NK-92 treated with Interleukin-12 subunit alpha and Interleukin-12 subunit beta, amount 100 ng/mL, for 24 hours (cell line): ENCODE results near the gene TENM4.

Experiments used
- DNase-seq: peaks from one replicate; lab custom pipeline; 2025; lab: John Stamatoyannopoulos, UW

The TENM4 gene

GRCh38 chr11:79440571-79441460, at the start of gene TENM4:
TSS of gene TENM4 (minus strand) at chr11:79441030. CDS start at chr11:79069944, 371,086 bp downstream.
- no peak for DNase-seq

GRCh38 chr11:79488286-79488685, 47.5 kb upstream of the TENM4 start:
- no peak for DNase-seq

GRCh38 chr11:79487412-79487811, 46.6 kb upstream of the TENM4 start:
- no peak for DNase-seq

GRCh38 chr11:79486242-79486984, 45.6 kb upstream of the TENM4 start:
- DNase-seq = no peak

- DNase-seq = no peak
Observed at GRCh38 chr11:79485694-79486093, 44.9 kb upstream of the TENM4 start.

GRCh38 chr11:79484872-79485271, 44.0 kb upstream of the TENM4 start:
- no peak for DNase-seq

- no peak for DNase-seq
Observed at GRCh38 chr11:79482800-79483199, 42.0 kb upstream of the TENM4 start.

GRCh38 chr11:79481795-79482194, 41.0 kb upstream of the TENM4 start:
- DNase-seq = no peak

- DNase-seq = no peak
Observed at GRCh38 chr11:79480864-79481263, 40.0 kb upstream of the TENM4 start.

GRCh38 chr11:79472819-79473529, 32.1 kb upstream of the TENM4 start:
- no peak for DNase-seq

- DNase-seq = no peak
Observed at GRCh38 chr11:79471071-79471844, 30.4 kb upstream of the TENM4 start.

- no peak for DNase-seq
Observed at GRCh38 chr11:79470161-79470560, 29.3 kb upstream of the TENM4 start.

GRCh38 chr11:79467761-79468160, 26.9 kb upstream of the TENM4 start:
- no peak for DNase-seq

GRCh38 chr11:79466411-79466810, 25.6 kb upstream of the TENM4 start:
- no peak for DNase-seq

- DNase-seq = no peak
Observed at GRCh38 chr11:79465160-79465559, 24.3 kb upstream of the TENM4 start.

GRCh38 chr11:79461666-79462645, 21.1 kb upstream of the TENM4 start:
- no peak for DNase-seq

- DNase-seq = no peak
Observed at GRCh38 chr11:79461144-79461543, 20.3 kb upstream of the TENM4 start.

GRCh38 chr11:79458709-79459108, 17.9 kb upstream of the TENM4 start:
- DNase-seq = no peak

- no peak for DNase-seq
Observed at GRCh38 chr11:79456501-79456900, 15.7 kb upstream of the TENM4 start.

- no peak for DNase-seq
Observed at GRCh38 chr11:79453617-79454016, 12.8 kb upstream of the TENM4 start.

- no peak for DNase-seq
Observed at GRCh38 chr11:79449040-79449439, 8.2 kb upstream of the TENM4 start.
